Activated T-cell treated with anti-CD3 and anti-CD28 coated beads, Interleukin-2, amount 50 U/mL, for 24 hours (primary cell): ENCODE results near the gene CNTRL.
"Not testable (repeated sequence)": the region's sequence is repeated elsewhere in the genome, so short reads cannot be mapped to it uniquely, and the experiment has no call there.

ENCODE experiments used
- DNase-seq: peaks from one replicate; pipeline ENCODE4 v3.0.0-alpha.2; 2020
- H3K27ac Mint-ChIP-seq: 2 replicates; pipeline ENCODE4 v1.8.0; 2020; ENCODE audit warnings: mild to moderate bottlenecking, mixed read lengths
- H3K27me3 Mint-ChIP-seq: 2 replicates; pipeline ENCODE4 v1.8.0; 2020; ENCODE audit warnings: mixed read lengths
- H3K36me3 Mint-ChIP-seq: 2 replicates; pipeline ENCODE4 v1.8.0; 2020; ENCODE audit warnings: low read depth, mixed read lengths
- H3K4me1 Mint-ChIP-seq: 2 replicates; pipeline ENCODE4 v1.8.0; 2020; ENCODE audit warnings: low read depth, mixed read lengths
- H3K4me3 Mint-ChIP-seq: 2 replicates; pipeline ENCODE4 v1.8.0; 2020; ENCODE audit warnings: mild to moderate bottlenecking, moderate library complexity, mixed read lengths
- H3K9me3 Mint-ChIP-seq: 2 replicates; pipeline ENCODE4 v1.8.0; 2020; ENCODE audit warnings: mixed read lengths

Gene CNTRL

DNA sequence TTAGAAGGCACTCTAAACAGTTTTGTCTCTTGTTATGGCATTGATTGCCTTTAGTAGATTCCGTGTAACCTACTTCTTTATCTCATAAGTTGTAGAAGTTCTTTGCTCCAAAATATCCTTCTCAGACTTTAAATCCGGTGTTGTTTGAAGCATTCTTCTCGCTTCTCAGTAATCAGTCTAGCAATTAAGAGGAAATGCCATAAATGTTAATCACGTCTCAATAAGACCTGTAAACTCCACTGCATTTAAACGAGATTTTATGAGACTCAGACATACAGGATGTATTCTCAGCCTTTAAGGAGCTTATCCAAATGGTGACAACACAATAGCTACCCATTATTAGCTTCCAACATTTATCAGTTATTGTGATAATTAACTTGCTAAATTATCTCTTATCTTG is 16.9 kb upstream of the CNTRL start:
- Mint-ChIP-seq H3K27me3 (no peaks in the 10 kb centered on the region), H3K36me3 (no peaks in the 10 kb centered on the region), H3K9me3 (peaks cover 6% of the 10 kb centered on the region), H3K4me1 (peaks cover 16% of the 10 kb centered on the region), H3K27ac (no peak overlapping the region), H3K4me3 (no peak overlapping the region)
- DNase-seq, result no peak

DNA sequence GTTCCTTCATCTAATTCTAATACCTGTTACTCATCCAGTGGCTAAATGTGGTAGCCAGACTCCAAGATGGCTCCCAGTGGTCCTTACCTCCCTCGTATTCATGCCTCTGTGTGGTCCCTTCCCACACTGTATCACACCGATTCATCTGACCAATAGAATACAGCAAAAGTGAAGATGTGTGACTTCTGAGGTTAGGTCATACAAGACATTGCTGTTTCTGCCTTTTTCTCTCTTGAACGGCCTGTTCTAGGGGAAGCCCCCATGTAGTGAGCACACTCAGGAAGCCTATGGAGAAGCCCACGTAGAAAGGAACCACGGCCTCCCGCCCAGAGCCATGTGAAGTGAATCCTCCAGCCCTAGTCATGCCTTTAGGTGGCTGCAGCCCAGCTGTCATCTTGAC is 15.2 kb upstream of the CNTRL start:
- H3K9me3 Mint-ChIP-seq, result peaks cover 6% of the 10 kb centered on the region
- no peak for DNase-seq
- no peaks in the 10 kb centered on the region for H3K36me3 Mint-ChIP-seq
- H3K4me1 Mint-ChIP-seq, result peaks cover 21% of the 10 kb centered on the region
- H3K27ac Mint-ChIP-seq, result no peak overlapping the region
- no peaks in the 10 kb centered on the region for H3K27me3 Mint-ChIP-seq
- H3K4me3 Mint-ChIP-seq, result no peak overlapping the region

DNA sequence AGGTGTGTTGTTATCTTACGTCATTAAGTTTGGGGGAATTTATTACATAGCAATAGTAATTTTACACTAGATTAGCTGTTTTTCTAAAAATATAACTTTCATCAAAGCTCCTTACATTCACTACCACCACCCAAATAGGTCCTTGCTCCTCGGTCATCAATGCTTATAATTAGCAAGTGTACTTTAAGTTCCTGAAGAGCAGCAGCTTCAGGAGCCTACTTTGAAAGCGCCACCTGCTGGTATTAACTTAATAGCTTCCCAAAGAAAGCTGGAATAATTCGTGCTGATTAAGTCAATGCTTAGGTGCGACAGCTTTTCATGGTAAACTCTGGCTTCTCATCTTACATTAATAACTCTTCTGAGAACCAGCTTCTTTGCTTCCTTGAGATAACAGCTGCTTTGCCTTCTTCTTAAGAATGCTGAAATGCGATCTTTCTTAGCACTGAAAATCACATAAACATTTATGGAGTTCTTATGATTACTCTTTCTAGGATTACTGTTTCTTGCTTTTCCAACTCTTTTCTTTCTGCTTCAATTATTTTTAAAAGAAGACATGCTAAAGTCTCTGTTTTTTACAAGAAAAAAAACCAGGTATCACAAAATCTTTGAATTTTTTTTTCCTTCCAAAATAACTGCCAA is 14.6 kb upstream of the CNTRL start:
- H3K9me3 Mint-ChIP-seq, result peaks cover 6% of the 10 kb centered on the region

DNA sequence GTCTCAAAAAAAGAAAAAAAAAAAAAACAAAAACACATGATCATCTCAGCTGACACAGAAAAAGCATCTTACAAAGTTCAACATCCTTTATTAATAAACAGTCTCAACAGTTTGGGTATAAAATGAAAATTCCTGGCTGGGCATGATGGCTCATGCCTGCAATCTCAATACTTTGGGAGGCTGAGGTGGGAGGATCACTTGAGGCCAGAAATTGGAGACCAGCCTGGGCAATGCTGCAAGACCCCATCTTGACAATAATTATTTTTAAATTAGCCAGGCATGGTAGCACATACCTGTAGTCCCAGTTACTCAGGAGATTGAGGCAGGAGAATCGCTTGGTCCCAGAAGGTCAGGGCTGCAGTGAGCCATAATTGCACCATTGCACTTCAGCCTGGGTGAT is 7.9 kb upstream of the CNTRL start:
- Mint-ChIP-seq H3K4me1 (peaks cover 40% of the 10 kb centered on the region), H3K4me3 (no peak overlapping the region), H3K36me3 (peaks cover 15% of the 10 kb centered on the region), H3K27ac (no peak overlapping the region), H3K27me3 (no peaks in the 10 kb centered on the region), H3K9me3 (peaks cover 12% of the 10 kb centered on the region)
- DNase-seq, result no peak

More for the DNA sequence above, 14.6 kb upstream of the CNTRL start:
- H3K4me3 Mint-ChIP-seq, result no peak overlapping the region
- peaks cover 21% of the 10 kb centered on the region for H3K4me1 Mint-ChIP-seq
- no peak overlapping the region for H3K27ac Mint-ChIP-seq
- DNase-seq, result no peak
- H3K27me3 Mint-ChIP-seq, result no peaks in the 10 kb centered on the region
- no peaks in the 10 kb centered on the region for H3K36me3 Mint-ChIP-seq

DNA sequence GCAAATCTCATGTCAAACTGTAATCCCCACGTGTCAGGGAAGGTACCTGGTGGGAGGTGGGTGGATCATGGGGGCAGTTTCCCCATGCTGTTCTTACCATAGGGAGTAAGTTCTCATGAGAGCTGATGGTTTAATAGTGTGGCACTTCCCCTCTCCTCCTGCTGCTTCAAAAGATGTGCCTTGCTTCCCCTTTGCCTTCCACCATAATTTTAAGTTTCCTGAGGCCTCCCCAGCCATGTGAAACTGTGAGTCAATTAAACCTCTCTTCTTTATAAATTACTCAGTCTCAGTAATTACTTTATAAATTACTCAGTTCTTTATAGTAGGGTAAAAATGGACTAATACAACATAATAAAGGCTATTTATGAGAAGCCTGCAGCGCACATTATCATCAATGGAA is 7.1 kb upstream of the CNTRL start:
- H3K27me3 Mint-ChIP-seq, result no peaks in the 10 kb centered on the region
- no peak overlapping the region for H3K4me3 Mint-ChIP-seq
- DNase-seq, result no peak
- H3K4me1 Mint-ChIP-seq, result peaks cover 37% of the 10 kb centered on the region
- H3K36me3 Mint-ChIP-seq, result peaks cover 15% of the 10 kb centered on the region
- H3K9me3 Mint-ChIP-seq, result peaks cover 12% of the 10 kb centered on the region
- peak overlapping the region; percentile 77 for H3K27ac Mint-ChIP-seq

DNA sequence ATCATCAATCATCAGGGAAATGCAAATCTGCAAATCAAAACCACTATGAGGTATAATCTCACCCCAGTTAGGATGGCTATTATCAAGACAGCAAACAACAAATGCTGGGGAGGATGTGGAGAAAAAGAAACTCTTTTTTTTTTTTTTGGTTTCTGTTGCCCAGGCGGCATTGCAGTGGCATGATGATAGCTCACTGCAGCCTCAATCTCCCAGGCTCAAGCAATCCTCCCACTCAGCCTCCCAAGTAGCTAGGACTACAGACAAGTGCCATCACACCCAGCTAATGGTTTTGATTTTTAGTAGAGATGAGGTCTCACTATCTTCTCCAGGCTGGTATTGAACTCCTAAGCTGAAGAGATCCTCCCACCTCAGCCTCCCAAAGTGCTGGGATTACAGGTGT is 5.4 kb upstream of the CNTRL start:
- peaks cover 12% of the 10 kb centered on the region for H3K9me3 Mint-ChIP-seq
- no peak overlapping the region for H3K27ac Mint-ChIP-seq
- no peak overlapping the region for H3K4me3 Mint-ChIP-seq
- DNase-seq, result no peak
- H3K4me1 Mint-ChIP-seq, result peaks cover 46% of the 10 kb centered on the region
- H3K27me3 Mint-ChIP-seq, result no peaks in the 10 kb centered on the region
- H3K36me3 Mint-ChIP-seq, result peaks cover 18% of the 10 kb centered on the region

DNA sequence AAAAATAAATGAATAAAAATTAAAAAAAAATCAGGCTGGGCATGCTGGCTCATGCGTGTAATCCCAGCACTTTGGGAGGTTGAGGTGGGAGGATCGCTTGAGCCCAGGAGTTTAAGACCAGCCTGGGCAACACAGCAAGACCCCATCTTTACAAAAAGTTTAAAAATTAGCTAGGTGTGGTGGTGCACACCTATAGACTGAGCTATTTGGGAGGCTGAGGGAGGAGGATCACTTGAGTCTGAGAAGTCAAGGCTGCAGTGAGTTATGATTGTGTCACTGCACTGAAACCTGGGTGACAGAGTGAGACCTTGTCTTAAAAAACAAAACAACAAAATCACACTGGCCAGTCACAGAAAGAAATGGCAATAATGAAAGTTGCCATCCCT is 3.4 kb upstream of the CNTRL start:
- peaks cover 58% of the 10 kb centered on the region for H3K4me1 Mint-ChIP-seq
- H3K9me3 Mint-ChIP-seq, result peaks cover 12% of the 10 kb centered on the region
- DNase-seq, result no peak
- H3K4me3 Mint-ChIP-seq, result peak overlapping the region; percentile 79
- H3K27ac Mint-ChIP-seq, result peak overlapping the region; percentile 90
- no peaks in the 10 kb centered on the region for H3K27me3 Mint-ChIP-seq
- H3K36me3 Mint-ChIP-seq, result peaks cover 30% of the 10 kb centered on the region

DNA sequence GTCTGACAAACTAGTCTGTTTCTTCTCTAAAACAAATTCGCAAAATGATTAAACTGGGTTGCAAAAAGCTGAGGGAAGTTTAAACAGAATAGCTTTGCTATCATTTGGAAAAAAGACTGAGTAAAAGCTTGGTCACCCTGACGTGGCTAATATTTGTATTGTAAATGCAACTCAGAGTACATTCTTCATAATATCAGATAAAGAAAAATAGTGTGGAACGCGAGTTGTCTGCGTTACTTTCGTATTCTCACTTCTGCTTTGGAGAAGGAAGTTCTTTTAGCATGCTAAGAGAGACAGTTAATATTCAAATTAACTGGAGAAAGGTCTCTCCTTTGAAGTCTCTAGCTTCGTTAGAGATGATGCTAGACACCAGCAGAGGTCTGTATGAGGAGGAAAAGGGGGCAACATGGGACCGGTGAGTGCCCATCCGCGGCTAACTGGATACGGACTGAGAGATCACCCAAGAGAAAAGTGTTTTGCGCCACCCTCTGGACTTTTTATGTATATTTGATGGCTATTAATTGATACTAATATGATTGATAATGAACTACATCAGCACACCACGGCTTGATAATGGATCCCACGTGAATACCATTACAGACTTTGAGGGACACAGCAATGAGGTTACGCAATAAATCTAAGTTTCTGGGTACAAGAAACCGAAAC is 2.9 kb upstream of the CNTRL start:
- Mint-ChIP-seq H3K27me3 (no peaks in the 10 kb centered on the region), H3K4me3 (peak overlapping the region; percentile 79), H3K36me3 (peaks cover 31% of the 10 kb centered on the region), H3K9me3 (peaks cover 12% of the 10 kb centered on the region), H3K4me1 (peaks cover 63% of the 10 kb centered on the region), H3K27ac (peak overlapping the region; percentile 90)
- peak; percentile 41 for DNase-seq

DNA sequence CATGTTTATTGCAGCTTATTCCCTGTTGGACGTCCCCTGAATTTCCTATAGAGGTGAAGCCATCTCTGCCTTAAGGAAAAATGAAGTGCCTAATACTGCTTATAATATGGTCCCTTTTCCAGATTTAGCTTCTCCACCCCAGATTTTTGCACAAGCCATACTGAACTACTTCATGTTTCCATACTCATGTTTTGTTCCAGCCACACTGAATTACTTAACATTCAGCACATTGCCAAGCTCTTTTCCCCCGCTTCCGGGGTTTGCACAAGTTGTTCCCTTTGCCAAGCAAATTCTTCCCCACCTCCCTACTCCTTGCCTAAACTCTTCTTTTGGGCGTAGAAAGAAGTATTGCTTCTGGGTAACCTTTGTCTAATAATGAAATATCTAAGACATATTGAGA is 1.7 kb upstream of the CNTRL start:
- H3K36me3 Mint-ChIP-seq, result peaks cover 29% of the 10 kb centered on the region
- H3K27me3 Mint-ChIP-seq, result no peaks in the 10 kb centered on the region
- H3K9me3 Mint-ChIP-seq, result peaks cover 7% of the 10 kb centered on the region
- H3K4me1 Mint-ChIP-seq, result peaks cover 60% of the 10 kb centered on the region
- no peak for DNase-seq
- H3K27ac Mint-ChIP-seq, result peak overlapping the region; percentile 1
- H3K4me3 Mint-ChIP-seq, result peak overlapping the region; percentile 97

DNA sequence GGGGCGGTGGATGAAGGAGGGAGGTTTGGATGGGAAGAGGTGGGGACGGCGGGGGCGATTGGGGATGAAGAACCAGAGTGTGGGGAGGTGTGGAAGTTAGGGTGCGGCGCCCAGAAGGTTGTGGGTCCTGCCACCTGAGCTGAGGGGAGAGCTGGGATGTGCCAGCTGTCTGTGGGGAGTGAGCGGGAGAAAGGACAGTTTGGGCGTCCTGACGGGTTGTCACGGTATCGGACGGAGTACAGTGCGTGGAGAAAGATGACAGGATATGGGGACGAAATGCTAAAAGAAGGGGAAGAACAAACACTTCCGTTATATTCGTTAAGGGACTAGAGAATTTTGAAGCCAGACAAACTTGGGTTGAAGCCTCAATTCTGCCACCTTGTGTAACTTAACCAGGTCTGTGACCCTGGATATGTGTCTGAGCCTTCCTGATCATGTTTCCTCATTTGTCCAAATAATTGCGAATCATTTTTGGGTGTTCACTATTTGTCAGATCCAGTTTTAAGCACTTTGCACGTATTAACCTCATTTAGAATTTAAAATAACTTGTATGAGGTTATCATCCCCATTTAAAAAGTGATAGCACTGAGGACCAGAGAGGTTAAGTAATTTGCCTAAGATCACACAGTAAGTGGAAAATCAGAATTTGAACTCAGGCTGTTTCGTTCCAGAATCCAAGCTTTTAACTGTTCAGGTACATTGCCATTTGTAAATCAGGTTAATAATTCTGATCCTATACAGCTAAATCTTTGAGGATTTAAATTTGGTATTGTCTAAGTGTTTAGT is 689 bp downstream of the CNTRL start:
- H3K4me3 Mint-ChIP-seq, result peak overlapping the region; percentile 97
- H3K4me1 Mint-ChIP-seq, result peaks cover 56% of the 10 kb centered on the region
- no peak for DNase-seq
- peaks cover 41% of the 10 kb centered on the region for H3K36me3 Mint-ChIP-seq
- H3K27ac Mint-ChIP-seq, result peak overlapping the region; percentile 97
- no peaks in the 10 kb centered on the region for H3K27me3 Mint-ChIP-seq
- no peaks in the 10 kb centered on the region for H3K9me3 Mint-ChIP-seq

DNA sequence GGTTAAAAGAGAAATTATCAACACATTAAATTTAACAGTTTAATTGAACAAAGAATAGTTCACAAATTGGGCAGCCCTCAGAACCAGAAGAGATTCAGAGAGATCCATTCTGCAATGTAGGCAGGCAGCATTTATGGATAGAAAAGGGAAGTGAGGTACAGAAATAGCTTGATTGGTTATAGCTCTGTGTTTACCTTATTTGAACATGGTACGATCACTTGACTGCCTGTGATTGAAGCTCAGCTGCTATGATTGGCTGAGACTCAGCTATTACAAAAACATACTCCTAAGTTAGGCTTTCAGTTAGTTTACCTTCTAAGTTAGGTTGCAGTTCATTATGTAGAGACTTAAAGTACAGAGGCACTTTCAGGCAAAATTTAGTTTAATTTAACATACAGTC is 7.3 kb downstream of the CNTRL start:
- H3K9me3 Mint-ChIP-seq, result no peaks in the 10 kb centered on the region
- no peak overlapping the region for H3K4me3 Mint-ChIP-seq
- H3K27ac Mint-ChIP-seq, result no peak overlapping the region
- peaks cover 17% of the 10 kb centered on the region for H3K4me1 Mint-ChIP-seq
- peaks cover 74% of the 10 kb centered on the region for H3K36me3 Mint-ChIP-seq
- no peaks in the 10 kb centered on the region for H3K27me3 Mint-ChIP-seq
- no peak for DNase-seq

DNA sequence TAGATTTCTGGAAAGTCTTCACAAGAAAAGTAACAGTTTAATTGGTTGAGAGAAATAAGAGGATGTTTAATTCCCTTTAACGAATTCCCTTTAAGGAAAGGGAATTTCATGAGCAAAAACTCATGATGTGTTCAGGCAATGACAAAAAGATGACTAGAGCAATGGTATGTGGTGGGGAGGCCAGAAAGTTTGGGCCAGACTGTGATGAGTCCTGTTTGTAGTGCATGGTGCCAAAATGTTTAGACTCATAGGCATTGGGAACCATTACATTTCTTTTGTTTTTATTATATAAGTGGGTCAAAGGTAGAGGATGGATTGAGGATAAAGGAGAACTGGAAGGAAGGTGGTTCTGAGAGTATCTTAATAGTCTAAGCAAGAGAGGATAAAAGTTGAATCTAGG is 10.9 kb downstream of the CNTRL start:
- Mint-ChIP-seq H3K4me1 (peaks cover 16% of the 10 kb centered on the region), H3K36me3 (peaks cover 80% of the 10 kb centered on the region), H3K4me3 (no peak overlapping the region), H3K9me3 (no peaks in the 10 kb centered on the region), H3K27ac (no peak overlapping the region), H3K27me3 (no peaks in the 10 kb centered on the region)
- DNase-seq, result no peak

DNA sequence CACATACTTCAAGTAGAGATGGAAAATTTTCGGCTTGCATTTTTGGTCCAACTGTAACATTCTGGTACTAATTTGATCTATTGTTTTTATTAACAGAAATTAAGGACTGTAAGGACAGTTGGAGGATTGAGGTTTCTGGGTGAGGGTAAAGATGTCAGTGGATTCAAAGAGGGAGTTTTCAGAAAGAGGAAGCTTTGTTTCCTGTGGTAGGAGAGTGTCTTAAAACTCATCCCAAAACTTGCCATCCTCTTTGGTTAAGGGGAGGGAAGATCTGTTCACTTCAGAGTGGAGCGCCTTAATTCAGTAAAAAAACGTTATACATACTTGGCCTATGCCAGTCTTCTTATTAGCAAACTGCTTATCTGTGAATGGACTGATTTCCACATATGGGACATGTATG is 13.8 kb downstream of the CNTRL start:
- H3K36me3 Mint-ChIP-seq, result peaks cover 80% of the 10 kb centered on the region
- H3K4me1 Mint-ChIP-seq, result peaks cover 16% of the 10 kb centered on the region
- H3K27ac Mint-ChIP-seq, result peak overlapping the region; percentile 10
- DNase-seq, result no peak
- no peak overlapping the region for H3K4me3 Mint-ChIP-seq
- no peaks in the 10 kb centered on the region for H3K9me3 Mint-ChIP-seq
- no peaks in the 10 kb centered on the region for H3K27me3 Mint-ChIP-seq

DNA sequence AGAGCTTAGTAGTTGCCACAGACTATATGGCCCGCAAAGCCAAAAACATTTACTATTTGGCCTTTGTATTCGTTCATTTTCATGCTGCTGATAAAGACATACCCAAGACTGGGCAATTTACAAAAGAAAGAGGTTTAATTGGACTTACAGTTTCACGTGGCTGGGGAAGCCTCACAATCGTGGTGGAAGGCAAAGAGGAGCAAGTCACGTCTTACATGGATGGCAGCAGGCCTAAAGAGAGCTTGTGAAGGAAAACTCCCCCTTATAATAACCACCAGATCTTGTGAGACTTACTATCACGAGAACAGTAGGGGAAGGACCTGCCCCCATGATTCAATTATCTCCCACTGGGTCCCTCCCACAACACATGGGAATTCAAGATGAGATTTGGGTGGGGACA is 16.0 kb downstream of the CNTRL start:
- not testable (repeated sequence) for H3K27ac Mint-ChIP-seq, DNase-seq, H3K27me3 Mint-ChIP-seq, H3K4me3 Mint-ChIP-seq, H3K9me3 Mint-ChIP-seq
- Mint-ChIP-seq H3K36me3 (peaks cover 85% of the 10 kb centered on the region), H3K4me1 (peaks cover 13% of the 10 kb centered on the region)

DNA sequence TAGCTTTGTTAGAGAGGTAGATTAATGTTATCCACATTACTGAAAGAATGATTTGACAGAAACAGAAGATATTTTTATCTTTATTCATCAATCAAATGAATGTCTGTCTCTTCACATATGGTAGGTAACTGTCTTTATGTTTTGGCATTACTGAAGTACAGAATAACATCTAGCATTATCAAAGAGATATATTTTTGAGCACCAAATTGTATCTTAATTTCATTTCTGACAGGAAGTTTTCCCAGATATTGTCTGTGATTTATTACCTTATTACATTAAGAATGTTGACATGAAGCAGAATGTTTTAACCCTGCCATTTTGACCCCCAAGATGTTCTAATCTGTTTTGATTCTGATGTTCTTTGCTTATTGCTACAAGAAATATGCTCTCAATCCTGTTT is 20.3 kb downstream of the CNTRL start:
- no peak overlapping the region for H3K27ac Mint-ChIP-seq
- no peak for DNase-seq
- no peaks in the 10 kb centered on the region for H3K9me3 Mint-ChIP-seq
- peaks cover 87% of the 10 kb centered on the region for H3K36me3 Mint-ChIP-seq
- H3K27me3 Mint-ChIP-seq, result no peaks in the 10 kb centered on the region
- H3K4me1 Mint-ChIP-seq, result peaks cover under 1% of the 10 kb centered on the region
- H3K4me3 Mint-ChIP-seq, result no peak overlapping the region
